HG03045 (cell line): ENCODE results near the gene SYNDIG1.

Experiments
- ATAC-seq: cut with Tn5 transposase; IDR thresholded peaks from one replicate; pipeline ENCODE4 v1.9.1; 2021; ENCODE audit warnings: mild to moderate bottlenecking, moderate library complexity; ENCODE audit not compliant: unreplicated experiment

Gene SYNDIG1

GRCh38 chr20:24469116-24469893 is at the start of gene SYNDIG1:
Gene SYNDIG1, plus strand, starts transcription at chr20:24469629. Its CDS starts 73,469 bp downstream, at chr20:24543098.
- no peak for ATAC-seq

GRCh38 chr20:24419786-24420185 is 49.6 kb upstream of the SYNDIG1 start:
- no peak for ATAC-seq

- no peak for ATAC-seq
Observed at GRCh38 chr20:24420567-24420966, 48.9 kb upstream of the SYNDIG1 start.

GRCh38 chr20:24421071-24421470 is 48.4 kb upstream of the SYNDIG1 start:
- ATAC-seq, result no peak

- ATAC-seq, result no peak
Observed at GRCh38 chr20:24422091-24422760, 47.2 kb upstream of the SYNDIG1 start.

GRCh38 chr20:24423390-24424313 is 45.8 kb upstream of the SYNDIG1 start:
- no peak for ATAC-seq

- no peak for ATAC-seq
Observed at GRCh38 chr20:24425523-24426135, 43.8 kb upstream of the SYNDIG1 start.

GRCh38 chr20:24431279-24432045 is 38.0 kb upstream of the SYNDIG1 start:
- ATAC-seq, result no peak

- no peak for ATAC-seq
Observed at GRCh38 chr20:24432046-24432442, 37.4 kb upstream of the SYNDIG1 start.

- no peak for ATAC-seq
Observed at GRCh38 chr20:24436160-24436559, 33.3 kb upstream of the SYNDIG1 start.

GRCh38 chr20:24437196-24438082 is 32.0 kb upstream of the SYNDIG1 start:
- ATAC-seq, result no peak

GRCh38 chr20:24438331-24438730 is 31.1 kb upstream of the SYNDIG1 start:
- no peak for ATAC-seq

- no peak for ATAC-seq
Observed at GRCh38 chr20:24439737-24440387, 29.6 kb upstream of the SYNDIG1 start.

- no peak for ATAC-seq
Observed at GRCh38 chr20:24441661-24442060, 27.8 kb upstream of the SYNDIG1 start.

- ATAC-seq, result no peak
Observed at GRCh38 chr20:24442909-24443308, 26.5 kb upstream of the SYNDIG1 start.

GRCh38 chr20:24443436-24443835 is 26.0 kb upstream of the SYNDIG1 start:
- ATAC-seq, result no peak

- ATAC-seq, result no peak
Observed at GRCh38 chr20:24444526-24445190, 24.8 kb upstream of the SYNDIG1 start.

- no peak for ATAC-seq
Observed at GRCh38 chr20:24445510-24446170, 23.8 kb upstream of the SYNDIG1 start.
